ENCODE measurements around the gene TIRAP.

DNA sequence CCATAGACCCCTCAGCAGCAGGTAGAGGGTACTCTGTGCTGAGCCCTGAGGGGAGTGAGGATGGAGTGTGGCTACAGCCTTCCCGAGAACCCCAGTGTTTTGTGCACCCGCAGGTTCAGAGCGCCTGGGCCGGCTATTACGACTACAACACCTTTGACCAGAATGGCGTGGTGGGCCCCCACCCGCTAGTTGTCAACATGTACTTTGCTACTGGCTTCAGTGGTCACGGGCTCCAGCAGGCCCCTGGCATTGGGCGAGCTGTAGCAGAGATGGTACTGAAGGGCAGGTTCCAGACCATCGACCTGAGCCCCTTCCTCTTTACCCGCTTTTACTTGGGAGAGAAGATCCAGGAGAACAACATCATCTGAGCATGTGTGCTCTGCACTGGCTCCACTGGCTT is 5.6 kb upstream of the TIRAP start:
- no peak for TF ChIP-seq POLR2AphosphoS5 (IDR thresholded peaks at IDR 0.05; ENCODE audit: insufficient read depth in 1 of 2, low read depth in 1 of 2)
- TF ChIP-seq, protein P1, sequence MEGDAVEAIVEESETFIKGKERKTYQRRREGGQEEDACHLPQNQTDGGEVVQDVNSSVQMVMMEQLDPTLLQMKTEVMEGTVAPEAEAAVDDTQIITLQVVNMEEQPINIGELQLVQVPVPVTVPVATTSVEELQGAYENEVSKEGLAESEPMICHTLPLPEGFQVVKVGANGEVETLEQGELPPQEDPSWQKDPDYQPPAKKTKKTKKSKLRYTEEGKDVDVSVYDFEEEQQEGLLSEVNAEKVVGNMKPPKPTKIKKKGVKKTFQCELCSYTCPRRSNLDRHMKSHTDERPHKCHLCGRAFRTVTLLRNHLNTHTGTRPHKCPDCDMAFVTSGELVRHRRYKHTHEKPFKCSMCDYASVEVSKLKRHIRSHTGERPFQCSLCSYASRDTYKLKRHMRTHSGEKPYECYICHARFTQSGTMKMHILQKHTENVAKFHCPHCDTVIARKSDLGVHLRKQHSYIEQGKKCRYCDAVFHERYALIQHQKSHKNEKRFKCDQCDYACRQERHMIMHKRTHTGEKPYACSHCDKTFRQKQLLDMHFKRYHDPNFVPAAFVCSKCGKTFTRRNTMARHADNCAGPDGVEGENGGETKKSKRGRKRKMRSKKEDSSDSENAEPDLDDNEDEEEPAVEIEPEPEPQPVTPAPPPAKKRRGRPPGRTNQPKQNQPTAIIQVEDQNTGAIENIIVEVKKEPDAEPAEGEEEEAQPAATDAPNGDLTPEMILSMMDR (IDR thresholded peaks at IDR 0.05): no peak
- no peak for TF ChIP-seq POLR2A (IDR thresholded peaks at IDR 0.05)

Measured in vagina (tissue), 2 donors.